Ovary (tissue), 9 donors: ENCODE measurements around the gene CNTNAP5. TPM values are rescaled to one million over a fixed set of nuclear protein-coding genes. Genes with fewer than 3 reads are reported as not detected.

Experiments
- DNase-seq, 5 donors: peaks; one replicate each; pipeline ENCODE4 v3.0.0-alpha.2; 2019 to 2020
- H3K27ac ChIP-seq, 2 donors: fragments of 200-600 bp; one replicate each; pipeline versions ENCODE4 v1.5.1 to v1.8.0; 2019 to 2022
- H3K27me3 ChIP-seq: fragments of 200-600 bp; one replicate; pipeline ENCODE4 v1.8.0; 2022
- H3K36me3 ChIP-seq: fragments of 200-600 bp; sonication (generic); one replicate; pipeline ENCODE4 v1.5.1; 2019
- H3K4me1 ChIP-seq: one replicate; pipeline ENCODE4 v1.8.1; 2013; ENCODE audit warnings: mild to moderate bottlenecking, moderate library complexity; ENCODE audit not compliant: insufficient read depth
- H3K4me3 ChIP-seq: fragments of 200-600 bp; sonication (generic); one replicate; pipeline ENCODE4 v1.5.1; 2017
- H3K9me3 ChIP-seq, 2 donors: fragments of 200-600 bp in 1 of 2; sonication (generic) in 1 of 2; one replicate each; pipeline versions ENCODE4 v1.5.1 to v1.8.1; 2013 to 2019; ENCODE audit warnings: mild to moderate bottlenecking in 1 of 2, moderate library complexity in 1 of 2
- CTCF ChIP-seq, 3 donors: fragments of 450-650 bp in 2 of 3; fragments of 200-600 bp in 1 of 3; IDR thresholded peaks; one replicate each; pipeline versions ENCODE4 v1.5.1 to v1.8.0; 2016 to 2022; ENCODE audit warnings: antibody characterized with exemption in 3 of 3, mild to moderate bottlenecking in 1 of 3
- EP300 ChIP-seq: sonication (generic); formaldehyde crosslinking; IDR thresholded peaks from one replicate; pipeline ENCODE4 v1.6.1; 2017; ENCODE audit warnings: antibody characterized with exemption
- POLR2A ChIP-seq: fragments of 450-650 bp; IDR thresholded peaks from one replicate; pipeline ENCODE4 v1.6.1; 2017; ENCODE audit warnings: antibody characterized with exemption, mild to moderate bottlenecking, moderate library complexity
- WGBS, 3 donors: extraction: QIAGEN DNeasy Blood & Tissue Kit in 1 of 3; methylation state at CpG; one replicate each; pipeline versions ENCODE4 v1.1.5 to v1.1.7; 2013 to 2017; 5-methylcytosine and 5-hydroxymethylcytosine counted together
- intact Hi-C, 4 donors: fragments of 100-400 bp; cut with DNase I; formaldehyde crosslinking; loops; one replicate each; pipeline versions ENCODE4 v1.11.0 to v1.15.1; 2022 to 2023
- polyA plus RNA-seq, 2 donors: library from polyadenylated mRNA; stranded (reverse); fragments of 200-250 nt in 1 of 2; fragments of 350-450 nt in 1 of 2; fragmentation: Illumina TruSeq in 1 of 2; extraction: RNeasy Lipid Tissue Mini Kit (QIAGEN cat#74804) in 1 of 2; gene quantifications; one replicate each; pipeline ENCODE4 v1.2.3, GENCODE V29; 2013 to 2014
- total RNA-seq, 7 donors: library from RNA; depleted of rRNA in 2 of 7; stranded (reverse); fragments of >200 nt in 2 of 7; fragmentation: NEBNext Ultra II Directional in 3 of 7; extraction: Animal tissue kit (Norgen Biotek cat#: 25700) in 3 of 7; gene quantifications; one replicate each; pipeline versions ENCODE4 v1.1.0 to v1.2.4, GENCODE V29; 2016 to 2023
- donor health status: DM: no; HTN: no; CAD: no; lungs with moderate emphysema.
- donor health status: DM: no; HTN: no; CAD: no.
- donor health status: Bipolar disorder and iron deficiency.
- donor health status: DM: yes; HTN: yes; CAD: no.
- donor health status: DM: no; HTN: no; CAD: no.
- donor health status: DM: yes; HTN: yes; CAD: no.

Gene CNTNAP5
- total and polyA plus RNA-seq, 9 donors, result not detected

GRCh38 chr2:124778076-124778475 is 753.0 kb downstream of the CNTNAP5 start:
- no peaks in the 10 kb centered on the region for H3K27me3 ChIP-seq
- no peak overlapping the region for H3K27ac ChIP-seq
- H3K4me3 ChIP-seq, result no peak overlapping the region
- DNase-seq, result no peak
- no peaks in the 10 kb centered on the region for H3K9me3 ChIP-seq
- H3K4me1 ChIP-seq, result no peaks in the 10 kb centered on the region
- no peak for TF ChIP-seq POLR2A
- TF ChIP-seq EP300, result no peak
- no peak for TF ChIP-seq CTCF (IDR thresholded peaks at IDR 0.05)
- H3K36me3 ChIP-seq, result no peaks in the 10 kb centered on the region
- intact Hi-C loops, result no loop called here
- WGBS, 3 donors, result 81 to 85% (median 82%) methylated on average over 2 of the region's 2 CpGs

- intact Hi-C loops, result no loop called here
These were observed 771.6 kb downstream of the CNTNAP5 start for GRCh38 chr2:124796647-124797046.

GRCh38 chr2:124797049-124797448 is 772.0 kb downstream of the CNTNAP5 start:
- no peaks in the 10 kb centered on the region for H3K9me3 ChIP-seq
- H3K4me3 ChIP-seq, result no peak overlapping the region
- no peaks in the 10 kb centered on the region for H3K4me1 ChIP-seq
- no peaks in the 10 kb centered on the region for H3K27me3 ChIP-seq
- no peak for DNase-seq
- H3K36me3 ChIP-seq, result no peaks in the 10 kb centered on the region
- H3K27ac ChIP-seq, result no peak overlapping the region
- WGBS, 3 donors, result 75 to 87% (median 79%) methylated on average over 2 of the region's 2 CpGs
- TF ChIP-seq CTCF (IDR thresholded peaks at IDR 0.05), result no peak
- TF ChIP-seq POLR2A, result no peak
- TF ChIP-seq EP300, result no peak
- intact Hi-C loops, result no loop called here

More at GRCh38 chr2:124796647-124797046, 771.6 kb downstream of the CNTNAP5 start:
- H3K9me3 ChIP-seq, result no peaks in the 10 kb centered on the region
- H3K4me1 ChIP-seq, result no peaks in the 10 kb centered on the region
- TF ChIP-seq POLR2A (no peak), EP300 (no peak), CTCF (IDR thresholded peaks at IDR 0.05) (no peak)
- H3K4me3 ChIP-seq, result no peak overlapping the region
- no peak for DNase-seq
- no peaks in the 10 kb centered on the region for H3K36me3 ChIP-seq
- H3K27ac ChIP-seq, result no peak overlapping the region
- no peaks in the 10 kb centered on the region for H3K27me3 ChIP-seq

GRCh38 chr2:124798551-124798950 is 773.5 kb downstream of the CNTNAP5 start:
- Histone ChIP-seq H3K36me3 (no peaks in the 10 kb centered on the region), H3K9me3 (no peaks in the 10 kb centered on the region), H3K27ac (no peak overlapping the region), H3K27me3 (no peaks in the 10 kb centered on the region), H3K4me1 (no peaks in the 10 kb centered on the region), H3K4me3 (no peak overlapping the region)
- no peak for TF ChIP-seq EP300
- no peak for TF ChIP-seq POLR2A
- no peak for TF ChIP-seq CTCF (IDR thresholded peaks at IDR 0.05)
- intact Hi-C loops, result no loop called here
- no peak for DNase-seq
- 51 to 59% (median 55%) methylated on average over 1 of the region's 1 CpG for WGBS, 3 donors
